K562 (cell line): ENCODE data around the gene ATP6V1F.

ENCODE experiments used
- ATF6 ChIP-seq: sonication (generic); formaldehyde crosslinking; IDR thresholded peaks from 2 replicates; pipeline ENCODE4 v1.4.0; 2020; ENCODE audit warnings: mild to moderate bottlenecking, missing genetic modification reagents
- BHLHE40 ChIP-seq: IDR thresholded peaks from 2 replicates; pipeline ENCODE4 v1.6.1; 2011; ENCODE audit warnings: low read length, improper control_type of control experiment
- CTCF ChIP-seq, 3 experiments: IDR thresholded peaks in 2 of 3; conservative IDR thresholded peaks in 1 of 3; 2 replicates each; pipeline ENCODE4 v1.5.1; 2011 to 2012; ENCODE audit warnings: low read length in 3 of 3, mild to moderate bottlenecking in 3 of 3, control low read depth in 2 of 3, improper control_type of control experiment in 1 of 3, inconsistent platforms in 1 of 3, low read depth in 1 of 3, mixed read lengths in 1 of 3, moderate library complexity in 1 of 3; ENCODE audit not compliant: insufficient read depth in 2 of 3
- EZH2 ChIP-seq: IDR thresholded peaks from 2 replicates; pipeline ENCODE4 v1.6.1; 2012; ENCODE audit warnings: low read depth, mild to moderate bottlenecking, inconsistent platforms, low read length, borderline replicate concordance
- MAFK ChIP-seq: IDR thresholded peaks from 2 replicates; pipeline ENCODE4 v1.6.1; 2011; ENCODE audit warnings: low read length, improper control_type of control experiment
- NFIC ChIP-seq: fragments of 450-650 bp; IDR thresholded peaks from 2 replicates; pipeline ENCODE4 v1.6.1; 2017; ENCODE audit warnings: mild to moderate bottlenecking, inconsistent platforms
- POLR2A ChIP-seq: fragments of 450-650 bp; conservative IDR thresholded peaks from 2 replicates; pipeline ENCODE4 v1.6.1; 2016
- SP2 ChIP-seq: IDR thresholded peaks from 2 replicates; pipeline ENCODE4 v1.6.1; 2011; ENCODE audit warnings: mild to moderate bottlenecking, low read depth, low read length, moderate library complexity; ENCODE audit not compliant: poor library complexity, severe bottlenecking; ENCODE audit errors: extremely low read depth
- TFE3 ChIP-seq: fragments of 450-650 bp; formaldehyde crosslinking; IDR thresholded peaks from 2 replicates; pipeline ENCODE4 v1.4.0; 2020; ENCODE audit warnings: mild to moderate bottlenecking, mixed read lengths
- ZC3H11A ChIP-seq: IDR thresholded peaks from 2 replicates; pipeline ENCODE4 v1.6.1; 2012; ENCODE audit warnings: low read depth, low read length, improper control_type of control experiment
- ZNF217 ChIP-seq: sonication (generic); formaldehyde crosslinking; IDR thresholded peaks from 2 replicates; pipeline ENCODE4 v1.8.0; 2022; ENCODE audit warnings: mild to moderate bottlenecking, missing genetic modification reagents

GRCh38 chr7:128827971-128828711, 34.5 kb upstream of the ATP6V1F start:
- TF ChIP-seq TFE3 (CRISPR knock-in tag) (no peak), ATF6 (CRISPR knock-in tag) (0 out of 2 replicates have a peak, but pooled peaks have one; percentile 17), ZNF217 (CRISPR knock-in tag) (no peak), POLR2A (no peak; the same call in 1 of the 2 replicates), NFIC (no peak), EZH2 (no peak), CTCF (IDR thresholded peaks at IDR 0.05 in 2 of 3, conservative IDR thresholded peaks at IDR 0.05 in 1 of 3; ENCODE audit: insufficient read depth in 2 of 3, low read depth in 1 of 3, low read length in 3 of 3) (no peak), MAFK (no peak), ZC3H11A (no peak), BHLHE40 (no peak), SP2 (no peak)
